Gastroesophageal sphincter (tissue), 4 donors: ENCODE results near the gene EIPR1. TPM values are rescaled to one million over a fixed set of nuclear protein-coding genes. Genes with fewer than 3 reads are reported as not detected.

Experiments used
- ATAC-seq: fragments of 150-250 bp; one replicate; pipeline ENCODE4 v1.9.1; 2016; ENCODE audit warnings: mild to moderate bottlenecking, moderate library complexity
- H3K27ac ChIP-seq, 4 donors: fragments of 200-600 bp; sonication (generic) in 3 of 4; 1 replicate in 3 of 4; 2 replicates in 1 of 4; pipeline ENCODE4 v1.5.1; 2016 to 2019
- H3K27me3 ChIP-seq: fragments of 200-600 bp; sonication (generic); one replicate; pipeline ENCODE4 v1.5.1; 2019
- H3K36me3 ChIP-seq, 2 donors: fragments of 200-600 bp; sonication (generic); one replicate each; pipeline ENCODE4 v1.5.1; 2019; ENCODE audit warnings: control low read depth in 1 of 2
- H3K4me1 ChIP-seq, 3 donors: fragments of 200-600 bp; sonication (generic); 1 replicate in 2 of 3; 2 replicates in 1 of 3; pipeline ENCODE4 v1.5.1; 2016 to 2019; ENCODE audit warnings: control low read depth in 2 of 3
- H3K4me3 ChIP-seq, 2 donors: fragments of 200-600 bp; sonication (generic); one replicate each; pipeline ENCODE4 v1.5.1; 2019; ENCODE audit warnings: mild to moderate bottlenecking in 1 of 2, moderate library complexity in 1 of 2
- H3K9me3 ChIP-seq, 3 donors: fragments of 200-600 bp; sonication (generic); one replicate each; pipeline ENCODE4 v1.5.1; 2017 to 2019; ENCODE audit warnings: control low read depth in 2 of 3
- CTCF ChIP-seq, 4 experiments: fragments of 200-600 bp in 2 of 4; fragments of 450-650 bp in 2 of 4; sonication (generic) in 1 of 4; IDR thresholded peaks; one replicate each; pipeline ENCODE4 v1.5.1; 2017 to 2019; ENCODE audit warnings: antibody characterized with exemption in 4 of 4, mild to moderate bottlenecking in 2 of 4, moderate library complexity in 2 of 4
- EP300 ChIP-seq: sonication (generic); formaldehyde crosslinking; IDR thresholded peaks from one replicate; pipeline ENCODE4 v1.6.1; 2017; ENCODE audit warnings: antibody characterized with exemption, mild to moderate bottlenecking
- POLR2A ChIP-seq, 2 donors: fragments of 450-650 bp; IDR thresholded peaks; one replicate each; pipeline ENCODE4 v1.6.1; 2017; ENCODE audit warnings: antibody characterized with exemption in 2 of 2, mild to moderate bottlenecking in 2 of 2, moderate library complexity in 1 of 2
- POLR2AphosphoS5 ChIP-seq: sonication (generic); formaldehyde crosslinking; IDR thresholded peaks from one replicate; pipeline ENCODE4 v1.6.1; 2017; ENCODE audit warnings: antibody characterized with exemption
- WGBS, 2 donors: methylation state at CpG; one replicate each; pipeline ENCODE4 v1.1.5; 2018; ENCODE audit warnings: low coverage in 1 of 2; 5-methylcytosine and 5-hydroxymethylcytosine counted together
- total RNA-seq, 4 donors: library from RNA; depleted of rRNA; stranded (reverse); fragments of >200 nt; gene quantifications; one replicate each; pipeline ENCODE4 v1.1.0, GENCODE V29; 2016

Gene EIPR1
- total RNA-seq, 4 donors from 2014 or later, result 11.3 to 26.8 (median 22.2) TPM

GRCh38 chr2:3420076-3420768, 42.6 kb upstream of the EIPR1 start:
- Histone ChIP-seq H3K4me3 (no peak overlapping the region), H3K36me3 (peaks cover 0 to 69% of the 10 kb centered on the region in 2 donors)
- TF ChIP-seq CTCF (IDR thresholded peaks at IDR 0.05) (no peak), POLR2A (IDR thresholded peaks at IDR 0.05) (no peak), EP300 (no peak), POLR2AphosphoS5 (no peak)

GRCh38 chr2:3418766-3419404, 41.3 kb upstream of the EIPR1 start:
- H3K27me3 ChIP-seq, result no peaks in the 10 kb centered on the region
- no peak overlapping the region for H3K4me3 ChIP-seq
- 61 to 87% methylated on average over 6 to 8 of the region's 11 CpGs for WGBS, 2 donors
- H3K27ac ChIP-seq, result no peak overlapping the region
- no peak for ATAC-seq
- no peak for TF ChIP-seq POLR2A (IDR thresholded peaks at IDR 0.05)
- no peak for TF ChIP-seq CTCF (IDR thresholded peaks at IDR 0.05)
- TF ChIP-seq POLR2AphosphoS5, result no peak
- TF ChIP-seq EP300, result no peak
- peaks cover 0 to 29% (median 0%) of the 10 kb centered on the region in 3 donors for H3K4me1 ChIP-seq
- no peaks in the 10 kb centered on the region for H3K9me3 ChIP-seq
- H3K36me3 ChIP-seq, result peaks cover 0 to 70% of the 10 kb centered on the region in 2 donors

More at GRCh38 chr2:3420076-3420768, 42.6 kb upstream of the EIPR1 start:
- 51 to 53% methylated on average over 5 to 7 of the region's 13 CpGs for WGBS, 2 donors
- no peaks in the 10 kb centered on the region for H3K27me3 ChIP-seq
- H3K27ac ChIP-seq, result peak overlapping the region in 3 of 4 donors; percentile 14 to 67 (median 50)
- H3K4me1 ChIP-seq, result peaks cover 0 to 34% (median 0%) of the 10 kb centered on the region in 3 donors
- no peaks in the 10 kb centered on the region for H3K9me3 ChIP-seq
- no peak for ATAC-seq

- WGBS, 2 donors, result 71 to 90% methylated on average over 4 to 20 of the region's 25 CpGs
- no peak for ATAC-seq
- Histone ChIP-seq H3K27me3 (no peaks in the 10 kb centered on the region), H3K4me3 (no peak overlapping the region), H3K4me1 (no peaks in the 10 kb centered on the region), H3K9me3 (no peaks in the 10 kb centered on the region), H3K27ac (no peak overlapping the region), H3K36me3 (peaks cover 0 to 40% of the 10 kb centered on the region in 2 donors)
- no peak for TF ChIP-seq POLR2A (IDR thresholded peaks at IDR 0.05)
- TF ChIP-seq CTCF (IDR thresholded peaks at IDR 0.05), result no peak
- TF ChIP-seq EP300, result no peak
- no peak for TF ChIP-seq POLR2AphosphoS5
Observed at GRCh38 chr2:3414133-3414860, 36.7 kb upstream of the EIPR1 start.

GRCh38 chr2:3413697-3414096, 36.1 kb upstream of the EIPR1 start:
- no peak for ATAC-seq
- no peak overlapping the region for H3K27ac ChIP-seq
- no peaks in the 10 kb centered on the region for H3K9me3 ChIP-seq
- no peaks in the 10 kb centered on the region for H3K4me1 ChIP-seq
- TF ChIP-seq POLR2AphosphoS5, result no peak
- no peak for TF ChIP-seq CTCF (IDR thresholded peaks at IDR 0.05)
- TF ChIP-seq POLR2A (IDR thresholded peaks at IDR 0.05), result no peak
- TF ChIP-seq EP300, result no peak
- H3K4me3 ChIP-seq, result no peak overlapping the region
- H3K27me3 ChIP-seq, result no peaks in the 10 kb centered on the region
- peaks cover 0 to 35% of the 10 kb centered on the region in 2 donors for H3K36me3 ChIP-seq
- WGBS, 2 donors, result 80 to 87% methylated on average over 4 of the region's 4 CpGs
